Progenitor cell of endocrine pancreas (in vitro differentiated cells): ENCODE measurements around the gene GAST. TPM values are rescaled to one million over a fixed set of nuclear protein-coding genes. Genes with fewer than 3 reads are reported as not detected.

Experiments
- DNase-seq: peaks from one replicate; pipeline ENCODE4 v3.0.0; 2021; ENCODE audit warnings: low spot score; ENCODE audit not compliant: unreplicated experiment
- H3K27ac Mint-ChIP-seq: 2 replicates; pipeline ENCODE4 v1.8.0; 2021; ENCODE audit warnings: mild to moderate bottlenecking, moderate library complexity, mixed read lengths
- H3K27me3 Mint-ChIP-seq: 2 replicates; pipeline ENCODE4 v1.8.0; 2021; ENCODE audit warnings: mixed read lengths
- H3K36me3 Mint-ChIP-seq: 2 replicates; pipeline ENCODE4 v1.8.0; 2022; ENCODE audit warnings: mixed read lengths; ENCODE audit not compliant: insufficient read depth
- H3K4me1 Mint-ChIP-seq: 2 replicates; pipeline ENCODE4 v1.8.0; 2021; ENCODE audit warnings: low read depth, mixed read lengths
- H3K4me3 Mint-ChIP-seq: 2 replicates; pipeline ENCODE4 v1.8.0; 2021; ENCODE audit warnings: low read depth, mild to moderate bottlenecking, moderate library complexity, mixed read lengths
- H3K9me3 Mint-ChIP-seq: 2 replicates; pipeline ENCODE4 v1.8.0; 2021; ENCODE audit warnings: low read depth, mixed read lengths
- CTCF ChIP-seq: fragments of 200-600 bp; sonication (generic); IDR thresholded peaks from one replicate; pipeline ENCODE4 v1.5.0; 2021; ENCODE audit warnings: antibody characterized with exemption, mild to moderate bottlenecking; ENCODE audit not compliant: unreplicated experiment
- total RNA-seq: library from RNA; stranded (reverse); gene quantifications from 2 replicates; pipeline ENCODE4 v1.2.1, GENCODE V29; 2021

The GAST gene
- total RNA-seq, 1 donor from 2014 or later = 28.1 TPM

GRCh38 chr17:41686281-41686680 lies 25.9 kb upstream of the GAST start:
- Mint-ChIP-seq H3K27ac (no peak overlapping the region), H3K27me3 (no peaks in the 10 kb centered on the region), H3K4me3 (no peak overlapping the region), H3K36me3 (peaks cover 14% of the 10 kb centered on the region), H3K4me1 (peaks cover 14% of the 10 kb centered on the region), H3K9me3 (no peaks in the 10 kb centered on the region)
- TF ChIP-seq CTCF = no peak
- no peak for DNase-seq

- TF ChIP-seq CTCF = peak; percentile 27
- DNase-seq = no peak
- H3K9me3 Mint-ChIP-seq = no peaks in the 10 kb centered on the region
- H3K4me3 Mint-ChIP-seq = peak overlapping the region; percentile 97
- peaks cover 14% of the 10 kb centered on the region for H3K4me1 Mint-ChIP-seq
- H3K27ac Mint-ChIP-seq = peak overlapping the region; percentile 100
- H3K36me3 Mint-ChIP-seq = peaks cover 26% of the 10 kb centered on the region
- H3K27me3 Mint-ChIP-seq = no peaks in the 10 kb centered on the region
These were observed 24.1 kb upstream of the GAST start for GRCh38 chr17:41687828-41688640.

GRCh38 chr17:41688641-41689496 lies 23.3 kb upstream of the GAST start, which contains the start of gene EIF1:
Gene EIF1, plus strand, starts transcription at chr17:41688885. Its CDS starts 154 bp downstream, at chr17:41689039.
- TF ChIP-seq CTCF = no peak
- no peaks in the 10 kb centered on the region for H3K9me3 Mint-ChIP-seq
- peaks cover 26% of the 10 kb centered on the region for H3K36me3 Mint-ChIP-seq
- DNase-seq = peak; percentile 99
- peaks cover 14% of the 10 kb centered on the region for H3K4me1 Mint-ChIP-seq
- H3K4me3 Mint-ChIP-seq = peak within 1 kb of the TSS; percentile 97
- no peaks in the 10 kb centered on the region for H3K27me3 Mint-ChIP-seq
- peak within 1 kb of the TSS; percentile 100 for H3K27ac Mint-ChIP-seq

GRCh38 chr17:41689497-41690299 lies 22.4 kb upstream of the GAST start:
- Mint-ChIP-seq H3K36me3 (peaks cover 28% of the 10 kb centered on the region), H3K4me3 (peak overlapping the region; percentile 97), H3K27me3 (no peaks in the 10 kb centered on the region), H3K27ac (peak overlapping the region; percentile 100), H3K9me3 (no peaks in the 10 kb centered on the region), H3K4me1 (peaks cover 14% of the 10 kb centered on the region)
- TF ChIP-seq CTCF = peak; percentile 89
- DNase-seq = no peak
